T-helper 9 cell (primary cell): ENCODE results near the gene MRPL4.
"Not testable (repeated sequence)": the region's sequence is repeated elsewhere in the genome, so short reads cannot be mapped to it uniquely, and the experiment has no call there.

Source experiments
- DNase-seq: peaks from one replicate; pipeline ENCODE4 v3.0.0-alpha.2; 2020

MRPL4 gene

DNA sequence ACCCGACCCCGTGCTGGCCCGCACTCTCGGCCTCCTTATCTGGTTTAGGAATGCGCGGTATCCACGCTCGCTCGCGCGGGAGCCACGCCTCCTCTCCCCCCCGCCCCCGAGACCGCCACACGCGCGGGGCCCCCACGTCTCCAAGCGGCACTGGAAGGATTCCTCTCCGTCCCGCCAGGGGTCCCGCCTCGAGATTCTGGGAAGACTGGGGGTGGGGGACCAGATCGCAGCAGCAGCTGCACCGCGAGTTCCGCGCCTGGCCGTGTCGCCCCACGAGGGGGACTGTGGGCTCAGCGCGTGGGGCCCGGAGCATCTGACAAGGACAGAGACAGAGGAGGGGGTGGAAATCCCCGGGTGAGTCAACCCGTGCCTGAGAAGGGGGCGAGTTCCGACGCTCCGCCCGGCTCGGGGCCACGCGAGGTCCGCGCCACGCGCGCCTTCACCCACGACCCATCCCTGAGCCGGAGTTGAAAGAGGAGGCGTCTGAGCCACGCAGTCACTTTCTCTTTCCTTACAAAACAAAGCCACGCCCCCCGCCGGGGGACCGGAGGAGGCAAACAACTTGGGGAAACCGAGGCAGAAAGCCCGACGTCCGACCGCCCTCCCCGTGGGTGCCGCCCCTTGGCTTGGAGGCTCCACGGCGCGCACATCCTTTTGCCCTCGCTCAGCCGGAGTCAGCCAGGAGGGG, 21.7 kb upstream of the MRPL4 start:
- DNase-seq: peak; percentile 68

DNA sequence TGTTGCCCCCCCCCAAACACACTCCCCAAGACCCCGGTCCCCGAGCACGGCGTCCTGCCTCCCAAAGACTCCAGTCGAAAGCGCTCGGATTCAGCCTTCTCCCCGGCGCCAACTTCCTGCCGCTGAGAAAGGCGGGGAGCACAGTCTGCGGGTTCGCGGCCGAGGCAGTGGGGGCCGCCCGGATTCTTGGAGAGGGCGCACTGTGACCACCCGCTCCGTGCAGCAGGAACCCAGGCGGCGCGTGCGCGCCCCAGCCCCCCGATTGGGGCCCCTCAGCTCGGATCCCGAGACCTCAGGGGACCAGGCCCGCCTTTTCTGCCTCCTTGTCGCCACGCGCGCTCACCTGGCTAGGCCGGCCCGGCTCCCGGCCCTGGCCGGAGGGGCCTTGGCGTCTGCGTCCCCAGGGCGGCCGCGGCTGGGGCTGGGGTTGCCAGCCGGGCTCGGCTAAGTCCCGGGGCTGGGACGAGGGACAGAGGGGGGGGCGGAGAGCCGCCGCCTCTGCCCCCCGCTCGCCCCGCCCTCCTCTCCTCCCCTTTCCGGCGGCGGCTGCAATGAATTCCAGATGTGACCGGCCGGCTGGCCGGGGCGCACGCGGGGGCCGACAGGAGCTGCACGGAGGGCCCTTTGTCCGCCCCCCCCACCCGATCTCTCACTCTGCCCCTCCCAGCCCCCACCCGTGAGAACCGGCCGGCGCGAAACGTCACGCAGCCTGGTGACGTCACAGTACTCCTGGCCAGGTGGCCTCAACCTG, 21.0 kb upstream of the MRPL4 start, which contains the start of gene S1PR2:
Gene S1PR2, minus strand, starts transcription at position 471 of the 751 bp plus-strand sequence. CDS start 6,426 bp downstream, outside the sequence.
- peak; percentile 82 for DNase-seq

DNA sequence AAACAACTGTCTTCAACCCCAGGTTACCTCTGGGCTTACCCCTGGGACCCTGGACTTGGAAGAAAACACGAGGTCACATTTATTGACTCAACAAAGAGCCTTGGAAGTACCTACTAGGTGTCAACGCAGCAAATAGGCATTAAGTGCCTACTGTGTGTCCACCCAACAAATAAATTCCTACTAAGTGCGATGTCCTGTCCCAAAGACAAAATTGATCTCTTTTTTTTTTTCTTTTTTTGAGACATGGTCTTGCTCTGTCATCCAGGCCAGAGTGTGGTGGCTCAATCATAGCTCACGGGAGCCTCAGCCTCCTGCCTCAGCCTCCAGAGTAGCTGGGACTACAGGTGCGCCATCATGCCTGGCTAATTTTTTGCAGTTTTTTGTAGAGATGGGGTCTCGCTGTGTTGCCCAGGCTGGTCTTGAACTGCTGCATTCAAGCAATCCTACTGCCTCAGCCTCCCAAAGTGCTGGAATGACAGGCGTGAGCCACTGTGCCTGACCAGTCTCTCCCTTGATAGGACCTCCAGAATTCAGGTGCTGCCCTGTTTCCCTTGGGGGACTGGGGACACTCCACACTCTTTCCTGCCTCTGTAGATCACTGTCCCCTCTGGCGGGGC, 20.3 kb upstream of the MRPL4 start:
- DNase-seq: no peak

- DNase-seq: no peak
Measured at GRCh38 chr19:10233946-10234345, 18.1 kb upstream of the MRPL4 start.

GRCh38 chr19:10235003-10235402, 17.0 kb upstream of the MRPL4 start:
- DNase-seq: no peak

DNA sequence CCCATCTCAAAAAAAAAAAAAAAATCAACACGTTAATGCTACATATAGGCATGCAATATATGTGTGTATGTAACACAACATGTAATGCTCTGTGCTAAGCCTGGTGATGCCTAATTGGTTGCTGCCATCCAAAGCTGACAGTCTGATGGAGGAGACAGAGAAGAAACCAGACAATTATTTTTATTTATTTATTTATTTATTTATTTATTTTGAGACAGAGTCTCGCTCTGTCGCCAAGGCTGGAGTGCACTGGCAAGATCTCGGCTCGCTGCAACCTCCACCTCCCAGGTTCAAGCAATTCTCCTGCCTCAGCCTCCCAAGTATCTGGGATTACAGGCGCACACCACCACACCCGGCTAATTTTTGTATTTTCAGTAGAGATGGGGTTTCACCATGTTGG, 16.6 kb upstream of the MRPL4 start:
- not testable (repeated sequence) for DNase-seq

DNA sequence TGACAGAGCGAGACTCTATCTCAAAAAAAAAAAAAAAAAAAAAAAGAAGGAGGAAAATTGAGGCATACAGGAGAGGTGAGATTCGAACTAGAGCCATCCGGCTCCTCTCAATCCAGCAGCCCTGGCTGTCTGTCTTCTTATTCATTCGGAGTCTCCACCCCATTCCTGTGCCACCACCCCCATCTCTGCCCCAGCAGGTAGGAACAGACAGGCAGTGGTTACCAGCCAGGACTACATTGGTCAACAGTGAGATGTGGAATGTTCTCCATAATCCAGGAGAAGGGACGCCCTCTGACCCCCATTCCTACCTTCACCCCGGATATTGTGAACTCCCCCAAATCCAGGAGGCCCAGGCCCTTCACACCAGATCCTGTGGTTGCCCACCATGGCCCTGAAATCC, 14.3 kb upstream of the MRPL4 start:
- no peak for DNase-seq

DNA sequence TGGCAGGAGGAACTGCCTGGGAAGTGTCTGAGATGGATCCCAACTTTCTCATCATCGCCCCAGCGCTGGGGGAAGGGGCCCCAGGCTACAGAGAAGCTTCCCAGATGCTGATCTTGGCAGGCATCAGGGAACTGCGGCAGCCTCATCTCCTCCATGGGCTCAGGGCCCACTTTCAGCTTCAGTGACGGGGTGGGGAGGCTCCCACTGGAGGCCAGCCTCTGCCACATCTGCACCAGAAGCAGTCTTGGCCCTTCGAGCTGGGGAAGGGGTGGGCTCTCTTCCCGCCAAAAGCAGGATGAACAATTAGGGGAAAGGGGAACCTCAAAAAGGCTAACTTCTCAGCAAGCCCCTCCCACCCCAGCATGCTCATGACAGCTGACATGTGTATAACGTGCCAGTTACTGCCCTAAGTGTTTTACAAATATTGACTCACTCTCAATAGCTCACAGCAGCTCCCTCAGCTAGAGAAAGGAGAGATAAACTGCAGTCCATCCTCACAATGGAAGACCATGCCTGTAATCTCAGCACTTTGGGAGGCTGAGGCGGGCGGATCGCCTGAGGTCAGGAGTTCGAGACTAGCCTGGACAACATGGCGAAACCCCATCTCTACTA, 13.7 kb upstream of the MRPL4 start:
- DNase-seq: no peak

DNA sequence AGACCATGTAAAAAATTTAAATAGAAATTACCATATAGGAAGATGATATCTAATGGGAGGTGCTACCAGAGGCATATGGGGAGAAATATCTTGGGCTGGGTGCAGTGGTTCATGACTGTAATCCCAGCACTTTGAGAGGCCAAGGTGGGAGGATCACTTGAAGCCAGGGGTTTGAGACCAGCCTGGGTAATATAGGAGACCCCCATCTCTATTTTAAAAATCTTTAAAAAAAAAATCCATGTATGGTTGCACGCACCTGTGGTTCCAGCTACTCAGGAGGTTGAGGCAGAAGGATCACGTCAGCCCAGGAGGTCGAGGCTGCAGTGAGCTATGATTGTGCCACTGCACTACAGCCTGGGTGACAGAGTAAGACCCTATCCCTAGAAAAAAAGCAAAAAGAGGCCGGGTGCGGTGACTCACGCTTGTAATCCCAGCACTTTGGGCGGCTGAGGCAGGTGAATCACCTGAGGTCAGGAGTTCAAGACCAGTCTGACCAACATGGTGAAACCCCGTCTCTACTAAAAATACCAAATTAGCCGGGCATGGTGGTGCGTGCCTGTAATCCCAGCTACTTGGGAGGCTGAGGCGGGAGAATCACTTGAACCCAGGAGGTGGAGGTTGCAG, 10.1 kb upstream of the MRPL4 start:
- not testable (repeated sequence) for DNase-seq

DNA sequence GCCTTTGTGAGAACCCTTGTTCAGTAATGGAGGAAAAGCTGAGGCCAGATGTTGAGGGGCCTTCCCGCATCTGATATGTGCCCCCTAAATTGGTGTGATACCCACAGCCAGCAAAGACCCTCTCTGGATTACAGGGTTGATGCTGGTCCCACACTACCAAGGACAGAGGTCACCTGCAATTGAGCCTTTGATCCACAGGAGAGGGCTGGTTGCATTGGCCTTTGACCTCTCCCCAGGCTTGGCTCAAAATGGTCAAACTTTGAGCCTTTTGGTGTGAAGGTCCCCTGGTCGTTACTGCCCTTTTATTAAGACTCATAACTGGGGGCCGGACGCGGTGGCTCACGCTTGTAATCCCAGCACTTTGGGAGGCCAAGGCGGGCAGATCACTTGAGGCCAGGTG, 8.4 kb upstream of the MRPL4 start:
- DNase-seq: no peak

DNA sequence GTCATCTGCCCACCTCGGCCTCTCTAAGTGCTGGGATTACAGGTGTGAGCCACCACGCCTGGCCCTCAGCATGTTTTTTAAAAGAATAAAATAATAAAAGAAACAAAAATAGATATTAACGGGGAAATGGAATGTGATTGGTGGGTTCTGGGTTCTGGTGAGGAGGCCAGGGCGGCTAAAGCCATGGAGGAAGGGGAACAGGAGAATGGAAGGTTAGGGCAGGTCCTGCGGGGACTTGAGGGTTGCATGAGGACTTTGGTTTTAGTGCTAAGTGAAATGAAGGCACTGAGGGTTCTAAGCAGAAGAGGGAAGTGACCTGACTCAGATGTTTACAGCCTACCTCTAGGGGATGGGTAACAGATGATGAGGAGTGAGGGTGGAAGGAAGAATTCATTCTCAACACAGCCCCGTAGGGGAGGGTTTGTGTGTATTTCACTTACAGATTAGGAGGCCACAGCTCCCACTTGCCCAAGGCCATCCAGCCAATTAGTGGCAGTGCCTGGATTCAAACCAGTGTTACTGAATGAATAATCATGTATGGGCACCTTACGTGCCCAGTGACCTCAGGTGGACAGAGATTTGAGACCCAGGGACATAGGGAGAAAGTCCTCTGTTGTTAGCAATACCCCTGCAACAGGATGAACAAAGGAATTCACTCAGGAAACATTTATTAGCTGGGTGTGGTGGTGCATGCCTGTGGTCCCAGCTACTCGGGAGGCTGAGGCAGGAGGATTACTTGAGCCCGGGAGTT, 6.7 kb upstream of the MRPL4 start:
- DNase-seq: no peak

- DNase-seq: no peak
Measured at GRCh38 chr19:10246511-10246910, 5.5 kb upstream of the MRPL4 start.

- DNase-seq: no peak
Measured at GRCh38 chr19:10252707-10253106, 693 bp downstream of the MRPL4 start.

DNA sequence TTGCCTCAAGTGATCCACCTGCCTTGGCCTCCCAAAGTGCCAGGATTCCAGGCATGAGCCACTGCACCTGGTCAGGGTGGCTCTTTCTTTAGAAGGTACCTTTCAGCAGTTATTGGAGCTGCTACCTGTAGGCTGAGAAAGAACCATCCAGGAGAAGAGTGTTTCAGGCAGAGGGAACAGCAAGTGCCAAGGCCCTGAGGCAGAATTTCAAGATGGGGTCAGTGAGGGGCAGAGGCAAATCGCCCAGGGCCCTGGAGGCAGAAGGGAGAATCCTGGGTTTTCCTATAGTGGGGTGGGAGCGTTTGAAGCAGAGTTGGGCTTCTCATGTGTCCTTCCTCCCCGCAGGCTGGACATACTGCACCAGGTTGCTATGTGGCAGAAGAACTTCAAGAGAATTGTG, 2.2 kb downstream of the MRPL4 start:
- no peak for DNase-seq

- no peak for DNase-seq
Measured at GRCh38 chr19:10255358-10255757, 3.3 kb downstream of the MRPL4 start.

GRCh38 chr19:10256551-10256950, 4.5 kb downstream of the MRPL4 start:
- DNase-seq: no peak

GRCh38 chr19:10256970-10257615, 5.1 kb downstream of the MRPL4 start:
- no peak for DNase-seq

GRCh38 chr19:10258080-10258710, 6.2 kb downstream of the MRPL4 start:
- DNase-seq: no peak

GRCh38 chr19:10259162-10259905, 7.3 kb downstream of the MRPL4 start:
- peak; percentile 83 for DNase-seq

GRCh38 chr19:10260141-10260584, 8.1 kb downstream of the MRPL4 start:
- DNase-seq: no peak
